ENCODE data around the gene ATP2B1. TPM values are rescaled to one million over a fixed set of nuclear protein-coding genes. Genes with fewer than 3 reads are reported as not detected.

Gene ATP2B1
- polyA plus RNA-seq, 1 donor = 122 TPM

DNA sequence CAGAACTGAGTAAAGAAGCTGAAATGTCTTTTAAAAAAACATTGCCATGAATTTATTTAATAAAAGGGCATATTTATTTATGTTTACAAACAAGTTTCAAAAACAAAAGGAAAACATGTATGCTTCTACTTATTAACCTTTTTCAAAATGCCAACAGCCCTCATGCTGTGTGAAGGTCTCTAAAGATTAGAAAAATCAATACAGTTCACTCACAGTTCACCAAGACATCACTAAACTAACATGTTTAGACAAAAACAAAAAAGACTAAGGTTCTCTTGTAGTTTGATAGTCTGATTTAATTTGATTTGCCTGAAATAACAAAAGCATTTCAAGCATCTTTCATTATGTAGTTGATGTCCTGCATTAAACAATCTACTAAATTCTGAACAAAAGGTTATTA is 118.9 kb downstream of the ATP2B1 start:
- DNase-seq = no peak

DNA sequence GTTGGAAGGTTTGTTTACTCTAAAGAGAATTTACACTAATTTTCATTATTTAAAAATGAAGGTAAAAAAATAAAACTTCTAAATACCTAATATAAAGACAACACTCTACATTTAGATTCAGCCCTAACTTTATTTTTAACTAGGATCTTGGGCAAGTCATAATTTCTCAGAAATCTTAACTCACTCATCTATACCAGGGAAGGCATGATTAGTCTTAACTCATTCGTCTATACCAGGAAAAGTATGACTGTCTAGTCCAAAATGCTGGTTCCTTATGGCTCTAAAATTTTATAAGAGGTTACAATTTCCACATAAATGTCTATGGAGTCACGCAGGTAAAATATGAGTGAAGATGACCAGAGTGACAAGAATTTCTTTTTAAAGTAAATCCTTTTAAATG is 130.1 kb downstream of the ATP2B1 start:
- DNase-seq = no peak

DNA sequence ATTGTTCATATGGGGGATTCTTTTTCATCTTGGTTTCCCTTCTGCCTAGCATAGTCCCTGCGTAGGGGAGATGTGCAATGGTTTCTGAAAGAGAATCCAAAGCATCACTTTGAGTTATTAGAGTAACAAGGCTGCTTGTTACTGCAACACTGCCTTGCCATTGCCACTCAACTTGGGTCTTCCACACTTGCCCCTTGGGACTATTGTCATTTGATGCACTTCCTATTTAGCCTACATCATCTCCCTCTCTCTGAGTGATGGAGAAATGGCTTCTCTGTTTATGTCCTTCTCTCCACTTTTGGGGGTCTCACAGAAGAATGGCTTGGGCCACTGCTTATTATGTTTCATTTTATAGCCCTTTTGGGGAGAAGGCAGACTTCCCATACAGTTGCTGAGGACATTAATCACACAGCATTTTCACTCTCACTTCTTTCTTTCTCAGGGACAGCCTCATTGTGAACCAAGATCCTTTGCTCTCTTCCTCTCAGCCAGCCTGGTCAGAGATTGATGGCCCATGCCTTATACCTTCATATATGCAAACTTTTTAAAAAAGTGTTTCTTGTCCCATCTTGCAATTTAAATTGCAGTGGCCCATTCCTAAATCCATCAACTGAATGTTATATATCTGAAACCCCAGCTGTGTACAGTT is 131.9 kb downstream of the ATP2B1 start:
- DNase-seq = no peak

DNA sequence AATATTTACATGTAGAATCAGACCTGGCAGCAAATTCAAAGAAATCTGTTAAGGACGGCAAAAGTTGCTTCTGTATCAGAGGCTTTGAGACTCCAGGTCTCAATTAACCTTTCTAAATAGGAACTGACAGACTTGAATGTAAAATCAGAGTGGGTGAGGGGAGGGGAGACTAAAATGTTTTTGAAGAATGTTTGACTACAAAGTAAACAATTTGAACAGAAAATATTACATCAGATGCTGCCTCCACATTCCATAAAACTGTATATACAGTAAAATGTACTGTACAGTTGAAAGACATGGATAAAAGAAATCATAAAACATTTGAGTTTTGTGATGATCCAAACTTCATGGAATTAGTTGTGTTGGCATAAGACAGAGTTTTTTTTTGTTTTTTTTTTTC is 133.3 kb downstream of the ATP2B1 start:
- no peak for DNase-seq

DNA sequence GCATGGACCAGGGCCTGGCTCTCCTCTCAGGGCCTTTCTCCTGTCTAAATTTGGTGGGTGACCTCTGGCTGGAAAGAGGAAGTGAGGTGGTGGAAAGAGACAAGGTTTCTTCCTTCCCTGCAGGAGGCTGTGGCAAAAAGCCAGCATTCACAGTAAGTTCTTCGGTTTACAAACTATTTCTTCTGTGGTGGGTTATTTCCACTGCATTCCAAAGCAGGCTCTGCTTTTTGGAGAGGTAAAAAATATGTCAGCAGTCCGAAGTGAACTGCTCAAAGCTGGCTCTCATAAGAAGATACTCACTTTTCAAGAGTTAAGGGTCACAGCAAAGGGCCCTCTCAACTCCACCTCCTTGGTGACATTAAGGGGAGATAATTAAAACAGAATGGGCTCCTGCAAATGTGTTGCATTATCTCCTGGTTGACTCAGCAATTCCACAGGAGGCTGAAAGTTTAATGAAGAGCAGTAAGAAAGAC is 133.9 kb downstream of the ATP2B1 start:
- DNase-seq = peak; percentile 17

DNA sequence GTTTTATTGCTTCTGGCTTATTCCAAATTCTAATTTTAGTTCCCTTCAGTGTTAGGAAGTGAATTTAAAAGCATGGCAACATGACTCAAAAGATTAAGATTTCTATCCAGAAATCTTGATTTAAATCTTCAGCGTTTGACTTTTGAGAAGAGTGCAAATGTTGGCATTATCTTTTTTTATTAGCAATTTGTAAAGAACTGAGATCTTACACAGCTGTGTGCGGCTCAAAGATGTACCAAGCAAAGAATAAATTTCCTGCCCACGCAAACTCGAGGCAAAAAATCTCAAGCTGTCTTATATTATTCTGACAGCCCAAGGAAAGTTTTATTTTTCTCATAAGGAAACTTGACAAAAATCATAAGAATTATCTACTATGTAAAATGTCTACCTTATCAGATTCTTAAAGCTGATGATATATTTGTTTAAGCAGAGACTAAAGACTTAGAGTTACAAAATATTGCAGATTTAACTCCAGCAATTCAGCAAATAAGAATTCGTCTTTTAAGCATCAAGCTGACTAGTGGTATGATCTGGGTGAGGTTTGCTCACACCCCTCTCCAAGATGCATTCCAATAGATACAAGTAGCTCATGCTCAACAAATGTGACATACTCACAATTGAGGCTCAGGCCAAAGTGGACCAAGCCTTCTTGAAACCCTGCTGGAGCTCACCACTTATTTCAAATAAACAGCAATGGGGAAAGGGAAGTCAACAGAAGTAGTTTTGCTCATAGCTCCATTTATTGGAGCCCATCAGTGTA is 135.4 kb downstream of the ATP2B1 start:
- DNase-seq = no peak

DNA sequence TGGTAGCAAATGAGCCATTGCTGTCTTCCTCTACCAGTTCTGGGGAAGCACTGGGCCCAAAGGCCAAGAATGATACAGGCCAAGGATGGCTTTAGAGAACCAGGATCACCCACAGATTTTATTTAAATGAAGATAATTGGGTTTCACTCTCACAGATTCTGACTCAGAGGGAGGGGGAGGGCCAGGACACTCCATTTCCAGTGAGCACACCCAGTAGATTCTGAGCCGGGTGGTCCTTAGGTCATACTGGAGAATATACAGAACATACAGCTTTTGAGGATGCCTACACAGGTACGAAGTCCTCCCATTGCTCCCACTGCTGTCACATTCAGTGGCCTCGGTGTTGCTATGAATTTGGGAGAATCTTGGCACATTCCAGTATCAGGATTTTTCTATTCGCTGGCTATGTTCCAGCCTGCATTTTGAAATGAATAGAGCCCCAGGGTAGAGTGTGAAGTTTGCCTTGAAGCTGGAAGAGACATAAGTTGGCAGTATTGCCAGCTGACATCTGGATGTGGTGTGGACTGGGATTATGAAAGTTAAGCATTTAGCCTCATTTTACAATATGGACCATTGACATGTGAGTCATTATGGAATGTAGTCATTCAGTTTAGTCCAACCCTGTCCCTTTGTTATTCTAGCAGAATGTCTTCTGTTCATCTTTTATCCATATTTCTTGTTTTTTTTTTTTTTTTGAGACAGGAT is 137.0 kb downstream of the ATP2B1 start:
- no peak for DNase-seq

DNA sequence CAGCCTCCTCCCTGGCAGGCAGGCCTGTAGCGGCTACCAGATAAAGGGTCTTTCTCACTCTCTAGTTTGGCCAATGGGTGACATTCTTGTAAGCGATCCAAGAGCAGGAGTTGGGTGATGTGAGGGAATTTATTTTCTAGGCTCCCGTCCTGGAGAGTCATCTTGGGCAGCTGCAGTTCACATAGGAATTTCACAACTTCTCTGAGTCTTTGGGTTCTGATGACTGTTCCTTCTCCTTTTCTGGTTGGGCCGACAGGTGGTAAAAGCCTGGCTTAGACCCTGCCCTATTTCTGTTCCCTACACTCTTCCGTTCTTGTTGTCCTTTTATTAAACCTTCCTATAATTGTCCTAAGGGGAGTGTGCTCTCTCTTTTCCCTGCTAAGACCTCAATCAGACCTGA is 140.2 kb downstream of the ATP2B1 start:
- DNase-seq = no peak

DNA sequence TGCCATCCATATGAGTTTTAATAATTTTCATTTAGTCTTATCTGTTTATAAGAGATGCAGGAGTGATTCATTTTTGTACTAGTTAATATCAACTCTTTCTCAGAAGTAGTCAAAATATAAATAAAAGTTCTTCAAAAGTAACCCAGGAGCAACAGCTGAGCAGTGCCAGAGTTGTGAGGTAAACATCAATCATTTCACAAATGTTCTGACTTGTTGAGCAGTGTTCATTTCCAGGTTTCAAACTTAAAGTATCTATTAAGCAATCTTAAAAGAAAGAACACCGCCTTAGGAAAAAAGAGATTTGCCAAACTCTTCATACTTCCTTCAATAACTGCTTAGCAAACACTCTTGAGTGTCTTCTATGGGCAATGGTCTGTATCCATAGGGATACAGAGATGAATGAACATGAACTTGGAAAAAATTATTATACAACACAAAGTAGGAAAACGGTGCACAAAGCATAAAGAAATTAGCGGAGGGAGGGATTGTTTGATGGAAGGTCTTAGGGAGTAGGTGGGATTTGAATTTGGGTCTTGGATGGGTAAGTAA is 140.9 kb downstream of the ATP2B1 start:
- no peak for DNase-seq

DNA sequence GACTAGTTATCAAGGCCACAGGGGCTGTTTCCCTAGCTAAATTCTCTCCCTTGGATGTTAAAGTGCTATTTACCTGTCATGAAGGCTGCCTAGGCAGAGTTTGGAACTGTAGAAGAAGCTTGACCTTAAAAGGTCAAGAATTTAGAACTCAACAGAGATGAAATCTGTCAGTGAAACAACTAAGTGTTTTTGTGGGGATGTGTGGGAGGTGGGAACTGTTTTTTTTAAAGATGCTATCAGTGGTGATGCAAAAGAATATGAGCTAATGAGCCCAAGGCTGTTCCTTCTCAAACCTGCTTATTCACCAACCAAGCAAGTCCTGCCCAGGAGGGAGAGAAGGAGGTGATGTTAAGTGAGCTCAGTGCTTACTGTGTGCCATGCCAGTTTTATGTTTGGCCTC is 142.0 kb downstream of the ATP2B1 start:
- no peak for DNase-seq

DNA sequence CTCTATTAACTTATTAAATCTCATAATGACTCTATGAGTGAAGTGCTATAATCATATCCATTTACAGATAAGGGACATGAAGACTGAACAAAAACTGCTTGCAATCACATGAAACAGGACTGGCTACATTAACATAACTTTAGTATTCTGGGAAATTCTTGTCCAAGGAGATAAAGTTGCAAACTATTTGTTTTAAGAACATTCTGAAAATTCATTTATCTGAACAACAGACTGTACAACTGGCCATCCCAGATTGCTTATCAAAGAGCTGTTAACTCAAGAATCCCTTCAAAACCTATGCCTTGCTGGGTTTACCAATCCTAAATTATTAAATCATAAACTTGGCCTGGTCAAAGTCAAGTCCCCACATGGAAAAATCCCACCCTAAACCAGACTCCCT is 143.6 kb downstream of the ATP2B1 start:
- DNase-seq = no peak

DNA sequence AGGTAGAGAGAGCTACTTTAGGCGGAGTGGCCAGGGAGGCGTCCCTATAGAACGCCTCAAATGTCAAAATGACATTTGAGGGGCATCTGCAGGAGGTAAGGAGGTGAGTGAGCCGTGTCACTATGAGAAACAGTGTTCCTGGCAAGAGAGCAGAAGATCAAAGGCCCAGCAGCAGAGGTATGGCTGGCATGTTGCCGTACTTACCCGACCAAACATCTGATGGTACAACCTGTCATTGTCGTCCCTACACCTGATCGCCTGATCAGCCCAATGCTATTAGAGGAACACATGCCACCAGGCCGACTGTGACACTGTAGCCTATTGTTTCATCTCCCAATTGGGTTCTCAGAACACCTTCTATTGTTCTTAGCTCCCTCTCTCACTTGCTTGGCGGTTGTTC is 148.9 kb downstream of the ATP2B1 start:
- DNase-seq = no peak

DNA sequence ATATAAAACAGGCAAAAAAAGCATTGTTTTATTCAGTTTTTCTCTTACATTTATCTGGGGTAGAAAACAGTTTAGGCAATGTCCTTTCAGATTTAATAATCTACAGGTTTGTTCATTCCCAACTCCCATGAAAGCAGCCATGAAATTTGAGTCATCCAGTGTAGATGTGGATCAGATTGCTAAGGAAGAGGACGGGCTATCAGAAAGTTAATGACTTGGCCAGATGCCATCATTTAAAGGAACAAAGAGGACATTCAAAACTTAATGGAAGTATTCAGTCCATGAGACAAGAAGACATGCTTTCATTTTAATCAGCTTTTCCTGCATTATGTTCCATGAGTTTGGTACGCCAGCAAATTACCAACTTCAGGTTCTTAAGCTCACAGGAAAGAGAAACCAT is 151.7 kb downstream of the ATP2B1 start:
- DNase-seq = no peak

DNA sequence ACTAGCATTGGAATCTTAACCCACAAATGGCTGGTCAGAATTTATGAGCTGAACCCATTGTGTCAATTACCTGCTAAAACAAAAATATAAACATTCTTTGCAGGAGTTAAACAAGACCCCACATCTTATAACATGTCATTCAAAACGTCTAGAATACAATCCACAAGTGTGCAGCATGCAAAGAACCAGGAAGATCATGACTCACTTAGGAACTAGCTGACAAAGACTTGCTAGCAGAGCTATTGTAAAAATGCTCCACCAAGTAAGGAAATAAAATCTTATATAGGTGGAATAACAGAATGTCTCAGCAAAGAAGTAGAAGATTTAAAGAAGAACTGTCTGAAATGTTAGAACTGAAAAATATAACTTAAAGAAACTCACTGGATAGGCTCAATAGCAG is 156.3 kb downstream of the ATP2B1 start:
- no peak for DNase-seq

DNA sequence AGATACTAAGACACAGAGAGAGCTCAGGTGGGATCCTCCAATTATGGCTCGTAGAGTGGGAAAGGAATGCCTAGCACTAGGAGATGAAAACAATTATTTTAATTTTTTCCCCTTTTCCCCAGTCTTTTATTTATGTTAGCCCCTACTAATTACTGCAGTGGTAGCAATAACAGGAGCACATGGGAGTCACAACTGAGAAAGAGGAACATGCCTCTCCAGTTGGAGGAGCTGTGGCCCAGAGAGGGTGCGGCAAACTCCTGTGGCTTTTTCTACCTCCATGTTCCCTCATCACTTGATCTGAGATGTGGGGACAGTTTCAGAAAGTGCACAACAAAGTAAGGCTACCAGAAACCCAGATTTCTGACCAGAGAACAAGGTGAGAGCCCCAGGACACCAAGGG is 156.9 kb downstream of the ATP2B1 start:
- no peak for DNase-seq

DNA sequence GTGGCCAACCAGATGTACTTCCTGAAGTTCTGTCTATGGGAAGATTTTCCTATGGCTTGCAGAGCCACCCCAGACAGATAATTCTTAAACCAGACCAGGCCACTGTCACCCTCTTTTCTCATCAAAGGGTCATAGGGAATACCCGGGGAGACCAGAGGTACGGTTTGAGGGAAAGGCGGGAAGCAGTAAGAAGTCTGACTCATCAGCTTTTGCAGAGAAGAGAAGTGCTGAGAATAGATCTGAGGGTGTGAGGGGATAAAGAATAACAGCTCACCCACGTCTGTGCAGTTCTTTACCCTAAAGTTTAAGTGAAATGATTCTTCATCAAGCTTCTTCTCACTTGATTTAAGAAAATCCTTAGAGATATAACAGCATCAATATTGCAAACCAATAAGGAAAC is 161.5 kb downstream of the ATP2B1 start:
- no peak for DNase-seq

DNA sequence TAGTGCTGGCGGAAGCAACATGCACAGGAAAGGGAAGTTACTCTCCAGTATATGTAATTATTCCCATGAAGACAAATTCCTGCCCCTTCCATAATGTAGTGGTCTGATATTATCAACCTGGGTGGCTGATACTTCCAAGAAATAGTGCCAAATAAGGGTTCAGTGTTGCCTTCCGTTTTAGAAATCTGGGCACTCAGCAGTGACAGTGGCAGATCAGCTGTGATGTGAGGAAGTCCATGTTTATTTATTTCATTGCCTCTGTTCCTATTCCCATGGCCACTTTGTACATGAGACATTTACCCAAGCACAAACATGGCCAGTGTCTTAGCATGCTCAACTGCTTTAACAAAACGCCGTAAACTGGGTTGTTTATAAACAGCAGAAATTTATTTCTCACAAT is 162.5 kb downstream of the ATP2B1 start:
- no peak for DNase-seq

DNA sequence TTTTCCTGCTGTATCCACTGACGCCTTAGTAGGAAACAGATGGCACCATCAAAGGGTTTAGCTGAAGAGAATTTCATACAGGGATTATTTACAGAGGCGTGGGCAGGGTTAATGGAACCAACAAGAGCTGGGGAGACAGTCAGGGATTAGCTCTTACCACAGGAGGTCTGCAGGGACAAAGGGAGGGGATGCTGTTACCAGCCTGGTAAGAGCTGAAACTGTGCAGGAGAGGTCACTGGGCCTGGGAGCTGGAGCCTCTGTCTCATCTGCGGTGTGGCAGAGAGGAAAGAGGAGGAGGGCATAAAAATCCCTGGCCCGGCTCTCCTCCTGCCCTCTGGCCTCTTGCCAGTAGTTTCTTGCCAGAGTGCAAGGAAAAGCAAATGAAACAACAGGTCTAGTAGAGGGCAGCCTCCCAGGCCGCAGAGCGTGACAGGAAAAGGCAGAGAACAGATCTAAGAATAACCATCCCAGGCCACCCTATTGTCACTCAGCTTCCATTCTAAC is 163.9 kb downstream of the ATP2B1 start:
- peak; percentile 57 for DNase-seq

DNA sequence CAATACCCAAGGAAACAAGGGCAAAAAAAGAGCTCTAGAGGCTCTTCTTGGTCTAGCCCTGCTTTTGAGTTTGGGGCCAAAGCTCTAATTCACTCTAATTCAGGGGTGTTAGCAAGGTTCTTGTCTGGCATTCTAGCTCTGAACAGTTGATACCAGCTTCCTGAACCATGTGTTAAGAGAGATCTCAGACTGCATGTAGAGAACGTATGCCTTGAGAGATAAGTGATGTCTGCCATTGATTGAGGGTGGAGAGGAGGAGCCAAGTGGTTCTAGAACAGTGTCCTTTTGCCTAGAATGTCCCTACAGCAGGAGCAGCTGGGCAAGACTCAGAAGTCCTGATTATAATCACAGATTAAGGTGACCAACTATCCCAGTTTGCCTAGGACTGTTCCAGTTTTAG is 164.6 kb downstream of the ATP2B1 start:
- no peak for DNase-seq

DNA sequence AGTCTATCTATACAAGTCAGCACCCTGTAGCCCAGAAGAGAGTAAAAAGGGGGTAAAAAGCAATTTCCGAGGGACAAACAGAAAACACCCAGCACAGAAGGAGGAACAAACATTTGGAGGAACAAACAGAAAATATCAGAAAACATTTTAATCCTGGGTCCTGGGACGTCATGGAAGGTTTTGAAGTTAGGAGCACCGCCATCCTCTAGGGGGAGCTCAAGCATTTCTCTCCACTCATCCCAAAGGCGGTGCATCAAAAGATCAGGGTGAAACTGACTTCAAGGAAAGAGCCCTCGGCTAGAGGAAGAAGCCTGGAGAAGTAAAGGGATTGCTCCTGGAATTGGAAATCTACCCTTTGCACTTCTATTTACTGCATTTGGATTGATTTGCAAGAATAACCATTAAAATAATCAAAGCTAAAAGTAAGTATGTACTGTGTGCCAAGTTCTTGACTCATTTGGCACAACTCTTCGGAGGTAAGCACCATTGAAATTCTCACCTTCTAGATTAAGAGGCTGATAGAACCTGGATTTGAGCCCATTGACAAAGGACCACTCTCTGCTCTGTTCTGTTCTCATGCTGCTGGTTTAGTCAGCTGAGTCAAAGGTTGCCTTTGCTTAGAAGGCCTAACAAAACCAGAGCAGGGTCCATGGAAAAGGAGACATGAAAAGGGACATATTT is 165.6 kb downstream of the ATP2B1 start:
- DNase-seq = peak; percentile 87

DNA sequence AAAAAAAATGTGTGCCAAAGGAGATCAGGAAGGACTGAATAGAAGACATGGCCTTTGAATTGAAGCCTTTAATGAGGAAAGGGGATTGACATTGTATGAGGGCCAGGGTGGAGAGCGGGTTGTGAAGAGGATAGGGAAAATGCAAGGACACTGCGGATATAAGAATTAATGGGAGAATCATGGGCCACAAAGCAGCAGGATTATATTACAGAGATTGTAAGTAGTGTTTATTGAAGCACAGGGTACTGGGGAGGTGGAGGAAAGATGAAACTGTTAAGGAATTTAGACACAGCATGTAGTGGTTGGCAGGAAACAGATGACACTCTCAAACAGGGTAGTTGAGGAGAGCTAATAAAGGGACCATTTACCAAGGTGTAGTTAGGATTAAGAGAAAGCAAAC is 166.4 kb downstream of the ATP2B1 start:
- no peak for DNase-seq

DNA sequence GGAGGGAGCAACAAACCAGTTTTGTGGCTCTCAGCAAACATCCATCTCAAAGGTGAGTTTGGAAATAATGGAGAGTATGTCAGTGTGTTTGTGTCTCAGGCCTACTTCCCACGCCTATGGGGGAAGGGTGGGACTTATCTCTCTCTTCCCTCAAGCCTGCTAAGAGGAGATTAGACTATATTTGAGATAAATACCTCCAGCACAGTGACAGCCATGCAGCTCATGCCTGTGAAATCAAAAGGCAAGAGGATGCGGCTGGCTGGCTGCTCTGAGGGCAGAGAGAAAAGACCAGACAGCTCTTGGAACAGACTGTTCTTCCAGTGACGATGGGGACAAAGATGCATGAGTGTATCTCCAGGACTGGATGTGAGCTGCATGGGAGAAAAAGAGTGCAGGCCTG is 168.1 kb downstream of the ATP2B1 start:
- no peak for DNase-seq

Data from left kidney (tissue), 2 donors.